Caco-2 (cell line): ENCODE results near the gene FXYD1. TPM values are rescaled to one million over a fixed set of nuclear protein-coding genes. Genes with fewer than 3 reads are reported as not detected.

Source experiments
- BruUV-seq: library from RNA; stranded (reverse); fragments of 400-500 nt; replicated peaks from 2 replicates; lab custom pipeline; 2021; lab: Mats Ljungman, UMichigan
- CTCF ChIA-PET: fragments of 300-600 bp; sonication (Branson Sonifier 250); formaldehyde crosslinking; loops from one replicate; lab custom pipeline; 2022; ENCODE audit warnings: antibody characterized with exemption; lab: Charles Lee
- POLR2A ChIA-PET: fragments of 300-600 bp; sonication (Branson Sonifier 250); formaldehyde crosslinking; loops from one replicate; lab custom pipeline; 2022; ENCODE audit warnings: antibody characterized with exemption; lab: Charles Lee
- DNase-seq, 2 experiments: peaks; one replicate each; pipeline versions ENCODE4 v3.0.0 to v3.0.0-alpha.2; 2020 to 2022
- H3K27me3 ChIP-seq: replicated peaks from 2 replicates; pipeline ENCODE4 v1.6.0; 2011; ENCODE audit warnings: low read length; ENCODE audit not compliant: control insufficient read depth, insufficient read depth
- H3K36me3 ChIP-seq: 2 replicates; pipeline ENCODE4 v1.5.1; 2011; ENCODE audit warnings: low read length; ENCODE audit not compliant: control insufficient read depth, insufficient read depth
- H3K4me1 ChIP-seq: fragments of 250-450 bp; sonication (Bioruptor Pico); 2 replicates; pipeline ENCODE4 v1.5.1; 2020; ENCODE audit warnings: mild to moderate bottlenecking
- H3K4me3 ChIP-seq: 2 replicates; pipeline ENCODE4 v1.5.1; 2011; ENCODE audit warnings: low read depth, mild to moderate bottlenecking, control low read depth, low read length
- H3K9me3 ChIP-seq: fragments of 250-450 bp; sonication (Bioruptor Pico); 2 replicates; pipeline ENCODE4 v1.5.1; 2020; ENCODE audit warnings: mild to moderate bottlenecking, moderate library complexity
- H3K27ac Mint-ChIP-seq: one replicate; pipeline ENCODE4 v1.8.0; 2022; ENCODE audit warnings: mixed read lengths; ENCODE audit not compliant: unreplicated experiment
- H3K27me3 Mint-ChIP-seq: one replicate; pipeline ENCODE4 v1.8.0; 2022; ENCODE audit warnings: mixed read lengths; ENCODE audit not compliant: insufficient read depth, unreplicated experiment
- H3K36me3 Mint-ChIP-seq: one replicate; pipeline ENCODE4 v1.8.0; 2022; ENCODE audit warnings: mild to moderate bottlenecking, mixed read lengths; ENCODE audit not compliant: insufficient read depth, unreplicated experiment
- H3K4me1 Mint-ChIP-seq: one replicate; pipeline ENCODE4 v1.8.0; 2022; ENCODE audit warnings: low read depth, mixed read lengths; ENCODE audit not compliant: unreplicated experiment
- H3K4me3 Mint-ChIP-seq: one replicate; pipeline ENCODE4 v1.8.0; 2022; ENCODE audit warnings: mild to moderate bottlenecking, moderate library complexity, mixed read lengths; ENCODE audit not compliant: unreplicated experiment
- H3K9me3 Mint-ChIP-seq: one replicate; pipeline ENCODE4 v1.8.0; 2022; ENCODE audit warnings: mixed read lengths; ENCODE audit not compliant: unreplicated experiment
- CTCF ChIP-seq, 2 experiments: fragments of 200-600 bp in 1 of 2; IDR thresholded peaks; 1 replicate in 1 of 2; 2 replicates in 1 of 2; pipeline versions ENCODE4 v1.5.1 to v1.8.0; 2011 to 2022; ENCODE audit warnings: antibody characterized with exemption in 1 of 2, control low read depth in 1 of 2, inconsistent platforms in 1 of 2, low read depth in 1 of 2, low read length in 1 of 2, mild to moderate bottlenecking in 1 of 2, moderate library complexity in 1 of 2; ENCODE audit not compliant: insufficient read depth in 1 of 2, severe bottlenecking in 1 of 2, unreplicated experiment in 1 of 2
- intact Hi-C: fragments of 100-400 bp; cut with micrococcal nuclease; formaldehyde crosslinking; loops from one replicate; pipeline ENCODE4 v1.10.0; 2022; ENCODE audit not compliant: unreplicated experiment
- total RNA-seq: library from RNA; stranded (reverse); gene quantifications from 2 replicates; pipeline ENCODE4 v1.2.3, GENCODE V29; 2022

Gene FXYD1
- total RNA-seq, 1 experiment from 2014 or later, result not detected

GRCh38 chr19:35130761-35131720, 7.6 kb upstream of the FXYD1 start:
- Histone ChIP-seq H3K36me3 (no peaks in the 10 kb centered on the region), H3K27me3 (no peaks in the 10 kb centered on the region), H3K4me3 (no peak overlapping the region), H3K4me1 (peaks cover 14% of the 10 kb centered on the region; the same call in 1 of the 2 replicates), H3K9me3 (no peaks in the 10 kb centered on the region)
- Mint-ChIP-seq H3K9me3 (no peaks in the 10 kb centered on the region), H3K4me3 (no peak overlapping the region), H3K36me3 (no peaks in the 10 kb centered on the region), H3K27me3 (peaks cover 2% of the 10 kb centered on the region), H3K4me1 (peaks cover 7% of the 10 kb centered on the region), H3K27ac (no peak overlapping the region)
- intact Hi-C loops, result no loop called here
- ChIA-PET CTCF (no interaction called here), POLR2A (no interaction called here)
- TF ChIP-seq CTCF (IDR thresholded peaks at IDR 0.05; ENCODE audit: insufficient read depth in 1 of 2, low read depth in 1 of 2, low read length in 1 of 2, severe bottlenecking in 1 of 2, unreplicated experiment in 1 of 2), result no peak
- BruUV-seq, result no TSS peak
- no peak for DNase-seq

DNA sequence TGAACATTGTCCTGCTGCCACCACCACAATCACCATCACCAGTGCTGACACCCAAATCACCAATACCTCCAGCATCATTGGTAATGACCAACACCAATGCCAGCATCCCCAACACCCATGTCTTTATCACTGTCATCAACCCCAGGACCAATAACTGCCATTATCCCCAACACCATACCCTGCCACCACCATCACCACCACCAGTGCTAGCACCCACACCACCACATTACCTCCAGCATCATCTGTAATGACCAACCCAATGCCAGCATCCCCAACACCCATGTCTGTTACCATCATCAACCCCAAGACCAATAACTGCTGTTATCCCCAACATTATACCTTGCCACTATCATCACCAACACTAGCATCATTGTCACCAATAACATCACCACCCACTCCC, 6.4 kb upstream of the FXYD1 start:
- ChIA-PET POLR2A (no interaction called here), CTCF (no interaction called here)
- Mint-ChIP-seq H3K36me3 (no peaks in the 10 kb centered on the region), H3K27ac (no peak overlapping the region), H3K9me3 (no peaks in the 10 kb centered on the region), H3K4me3 (no peak overlapping the region), H3K4me1 (peaks cover 7% of the 10 kb centered on the region), H3K27me3 (peaks cover 2% of the 10 kb centered on the region)
- no peak for TF ChIP-seq CTCF (IDR thresholded peaks at IDR 0.05; ENCODE audit: insufficient read depth in 1 of 2, low read depth in 1 of 2, low read length in 1 of 2, severe bottlenecking in 1 of 2, unreplicated experiment in 1 of 2)
- H3K9me3 ChIP-seq, result no peaks in the 10 kb centered on the region
- no peaks in the 10 kb centered on the region for H3K27me3 ChIP-seq
- H3K4me3 ChIP-seq, result no peak overlapping the region
- intact Hi-C loops, result no loop called here
- peaks cover 18% of the 10 kb centered on the region for H3K4me1 ChIP-seq
- no peaks in the 10 kb centered on the region for H3K36me3 ChIP-seq
- no peak for DNase-seq
- BruUV-seq, result no TSS peak

GRCh38 chr19:35133826-35134225, 4.8 kb upstream of the FXYD1 start:
- Mint-ChIP-seq H3K27me3 (peaks cover 2% of the 10 kb centered on the region), H3K4me3 (no peak overlapping the region), H3K36me3 (no peaks in the 10 kb centered on the region), H3K9me3 (no peaks in the 10 kb centered on the region), H3K4me1 (peaks cover 7% of the 10 kb centered on the region), H3K27ac (no peak overlapping the region)
- Histone ChIP-seq H3K27me3 (no peaks in the 10 kb centered on the region), H3K9me3 (no peaks in the 10 kb centered on the region), H3K4me1 (peaks cover 19% of the 10 kb centered on the region), H3K4me3 (peak overlapping the region; percentile 18), H3K36me3 (no peaks in the 10 kb centered on the region)
- intact Hi-C loops, result no loop called here
- no TSS peak for BruUV-seq
- CTCF ChIA-PET, result interaction anchor here (1.6 kb wide), 1 partner anchor 19 kb away, joined by 6 read pairs; the partner anchor contains the start of gene FXYD3
- DNase-seq, result no peak
- POLR2A ChIA-PET, result no interaction called here
- no peak for TF ChIP-seq CTCF (IDR thresholded peaks at IDR 0.05; ENCODE audit: insufficient read depth in 1 of 2, low read depth in 1 of 2, low read length in 1 of 2, severe bottlenecking in 1 of 2, unreplicated experiment in 1 of 2)
